ENCODE measurements around the gene CRACR2B. TPM values are rescaled to one million over a fixed set of nuclear protein-coding genes. Genes with fewer than 3 reads are reported as not detected.
A peak's percentile ranks its signal among the peaks of the same experiment; 100 is the strongest.

CRACR2B gene
- total and polyA plus RNA-seq, 8 donors: 14.2 to 32.1 (median 21.8) TPM

- Histone ChIP-seq H3K36me3 (peaks cover 3 to 27% of the 10 kb centered on the region in 2 donors), H3K4me1 (peaks cover 30 to 71% of the 10 kb centered on the region in 2 donors), H3K4me3 (peak overlapping the region; percentile 97 to 100), H3K27me3 (no peaks in the 10 kb centered on the region), H3K27ac (peak overlapping the region; percentile 94 to 97), H3K9me3 (no peaks in the 10 kb centered on the region)
- TF ChIP-seq CTCF (IDR thresholded peaks at IDR 0.05): no peak
- intact Hi-C loops (cut with DNase I): no loop called here
- DNase-seq (no peak), ATAC-seq (no peak)
These were observed 19.1 kb upstream of the CRACR2B start for GRCh38 chr11:808427-809286.

GRCh38 chr11:809287-810039 is 18.3 kb upstream of the CRACR2B start, which contains the start of gene RPLP2:
RPLP2 (plus strand) TSS chr11:809967; CDS start chr11:810235, 268 bp downstream.
- Histone ChIP-seq H3K4me1 (peaks cover 22 to 63% of the 10 kb centered on the region in 2 donors), H3K27me3 (no peaks in the 10 kb centered on the region), H3K36me3 (peaks cover 3 to 33% of the 10 kb centered on the region in 2 donors), H3K27ac (peak within 1 kb of the TSS; percentile 94 to 97), H3K9me3 (no peaks in the 10 kb centered on the region), H3K4me3 (peak within 1 kb of the TSS; percentile 97 to 100)
- TF ChIP-seq CTCF (IDR thresholded peaks at IDR 0.05): peak in 1 of 2 donors; percentile 10
- DNase-seq (peak; percentile 98 to 100 (median 99)), ATAC-seq (peak; percentile 91)
- intact Hi-C loops (cut with DNase I): no loop called here

- Histone ChIP-seq H3K4me1 (peaks cover 19 to 57% of the 10 kb centered on the region in 2 donors), H3K9me3 (no peaks in the 10 kb centered on the region), H3K27ac (peak overlapping the region; percentile 94 to 97), H3K27me3 (no peaks in the 10 kb centered on the region), H3K4me3 (peak overlapping the region; percentile 97 to 100), H3K36me3 (peaks cover 3 to 40% of the 10 kb centered on the region in 2 donors)
- TF ChIP-seq CTCF (IDR thresholded peaks at IDR 0.05): peak in 1 of 2 donors; percentile 9
- ATAC-seq: no peak
- intact Hi-C loops (cut with DNase I): no loop called here
- no peak for DNase-seq
These were observed 17.6 kb upstream of the CRACR2B start for GRCh38 chr11:810040-810567.

- Histone ChIP-seq H3K4me3 (peak overlapping the region in 1 of 2 donors; percentile 97), H3K27ac (no peak overlapping the region), H3K4me1 (peaks cover 16 to 43% of the 10 kb centered on the region in 2 donors), H3K9me3 (no peaks in the 10 kb centered on the region), H3K27me3 (no peaks in the 10 kb centered on the region), H3K36me3 (peaks cover 3 to 47% of the 10 kb centered on the region in 2 donors)
- no peak for DNase-seq
- TF ChIP-seq CTCF (IDR thresholded peaks at IDR 0.05): no peak
- intact Hi-C loops (cut with DNase I): no loop called here
- ATAC-seq: no peak
These were observed 16.1 kb upstream of the CRACR2B start for GRCh38 chr11:811446-812245.

Data from left lung (tissue), 10 donors.